HEK293 (cell line): ENCODE data around the gene FBXW5.

Experiments
- CTCF ChIA-PET: fragments of 350-600 bp; formaldehyde crosslinking; extraction: SDS; loops from one replicate; lab custom pipeline; 2021; ENCODE audit warnings: antibody characterized with exemption; lab: Yijun Ruan, JAX
- POLR2A ChIA-PET: fragments of 300-600 bp; formaldehyde crosslinking; extraction: SDS; loops from one replicate; lab custom pipeline; 2020; ENCODE audit warnings: antibody characterized with exemption, inconsistent platforms; lab: Yijun Ruan, JAX
- H3K27ac ChIP-seq: fragments of 200-500 bp; sonication (Bioruptor generic); 2 replicates; pipeline ENCODE4 v1.5.1; 2014; ENCODE audit warnings: low read depth, low read length, control low read depth, inconsistent platforms; ENCODE audit errors: extremely low read depth
- H3K36me3 ChIP-seq, 2 experiments: fragments of 200-500 bp in 1 of 2; sonication (Bioruptor generic) in 1 of 2; 1 replicate in 1 of 2; 2 replicates in 1 of 2; pipeline ENCODE4 v1.5.1; 2014 to 2017; ENCODE audit warnings: inconsistent platforms in 2 of 2, low read length in 2 of 2; ENCODE audit not compliant: control insufficient read depth in 2 of 2, insufficient read depth in 1 of 2
- H3K4me1 ChIP-seq: fragments of 200-500 bp; sonication (Bioruptor generic); 2 replicates; pipeline ENCODE4 v1.5.1; 2014; ENCODE audit warnings: mild to moderate bottlenecking, low read length, inconsistent platforms; ENCODE audit not compliant: control insufficient read depth, insufficient read depth
- H3K4me3 ChIP-seq: 2 replicates; pipeline ENCODE4 v1.5.1; 2011; ENCODE audit warnings: low read depth, mild to moderate bottlenecking, control low read depth, low read length, moderate library complexity
- H3K9me3 ChIP-seq: fragments of 200-500 bp; sonication (Bioruptor generic); 2 replicates; pipeline ENCODE4 v1.5.1; 2014; ENCODE audit warnings: low read depth, low read length, inconsistent platforms; ENCODE audit not compliant: control insufficient read depth, insufficient read depth
- BCL11B ChIP-seq: fragments of 450-650 bp; formaldehyde crosslinking; IDR thresholded peaks from 2 replicates; pipeline ENCODE4 v1.5.1; 2016; ENCODE audit warnings: low read depth, missing biosample characterization, missing genetic modification characterization
- EGR2 ChIP-seq: fragments of 450-650 bp; formaldehyde crosslinking; IDR thresholded peaks from 2 replicates; pipeline ENCODE4 v1.5.1; 2016; ENCODE audit warnings: low read depth, missing biosample characterization, missing genetic modification characterization
- GLIS1 ChIP-seq: fragments of 450-650 bp; formaldehyde crosslinking; IDR thresholded peaks from 2 replicates; pipeline ENCODE4 v1.5.1; 2016; ENCODE audit warnings: missing biosample characterization, missing genetic modification characterization
- KLF1 ChIP-seq: fragments of 450-650 bp; formaldehyde crosslinking; IDR thresholded peaks from 2 replicates; pipeline ENCODE4 v1.5.1; 2016; ENCODE audit warnings: missing biosample characterization, missing genetic modification characterization
- KLF16 ChIP-seq: fragments of 450-650 bp; formaldehyde crosslinking; IDR thresholded peaks from 2 replicates; pipeline ENCODE4 v1.5.1; 2017; ENCODE audit warnings: missing biosample characterization, missing genetic modification characterization
- KLF8 ChIP-seq: fragments of 450-650 bp; formaldehyde crosslinking; IDR thresholded peaks from 2 replicates; pipeline ENCODE4 v1.5.1; 2016; ENCODE audit warnings: missing biosample characterization, missing genetic modification characterization
- PRDM1 ChIP-seq: fragments of 450-650 bp; formaldehyde crosslinking; IDR thresholded peaks from 2 replicates; pipeline ENCODE4; 2016; ENCODE audit warnings: missing biosample characterization, missing genetic modification characterization
- SP7 ChIP-seq: fragments of 450-650 bp; formaldehyde crosslinking; IDR thresholded peaks from 2 replicates; pipeline ENCODE4 v1.5.1; 2016; ENCODE audit warnings: missing biosample characterization, missing genetic modification characterization
- ZBTB8A ChIP-seq: fragments of 450-650 bp; formaldehyde crosslinking; IDR thresholded peaks from 2 replicates; pipeline ENCODE4 v1.5.1; 2016; ENCODE audit warnings: missing biosample characterization, missing genetic modification characterization
- ZFHX2 ChIP-seq: fragments of 450-650 bp; formaldehyde crosslinking; conservative IDR thresholded peaks from 2 replicates; pipeline ENCODE4 v1.5.1; 2016; ENCODE audit warnings: missing biosample characterization, missing genetic modification characterization
- ZNF121 ChIP-seq: fragments of 450-650 bp; formaldehyde crosslinking; IDR thresholded peaks from 2 replicates; pipeline ENCODE4 v1.5.1; 2016; ENCODE audit warnings: missing biosample characterization, missing genetic modification characterization
- ZNF214 ChIP-seq: fragments of 450-650 bp; formaldehyde crosslinking; IDR thresholded peaks from 2 replicates; pipeline ENCODE4 v1.5.1; 2017; ENCODE audit warnings: missing biosample characterization, mild to moderate bottlenecking, missing genetic modification characterization, borderline replicate concordance
- ZNF335 ChIP-seq: fragments of 450-650 bp; formaldehyde crosslinking; conservative IDR thresholded peaks from 2 replicates; pipeline ENCODE4 v1.5.1; 2016; ENCODE audit warnings: missing biosample characterization, missing genetic modification characterization
- ZNF354C ChIP-seq: fragments of 450-650 bp; formaldehyde crosslinking; IDR thresholded peaks from 2 replicates; pipeline ENCODE4 v1.5.1; 2016; ENCODE audit warnings: missing biosample characterization, missing genetic modification characterization, low read depth, borderline replicate concordance
- ZNF416 ChIP-seq: fragments of 450-650 bp; formaldehyde crosslinking; IDR thresholded peaks from 2 replicates; pipeline ENCODE4 v1.5.1; 2016; ENCODE audit warnings: missing biosample characterization, missing genetic modification characterization
- ZNF433 ChIP-seq: fragments of 450-650 bp; formaldehyde crosslinking; IDR thresholded peaks from 2 replicates; pipeline ENCODE4 v1.5.1; 2016; ENCODE audit warnings: missing biosample characterization, missing genetic modification characterization, low read depth
- ZNF501 ChIP-seq: fragments of 450-650 bp; formaldehyde crosslinking; IDR thresholded peaks from 2 replicates; pipeline ENCODE4 v1.5.1; 2016; ENCODE audit warnings: missing biosample characterization, missing genetic modification characterization
- ZNF530 ChIP-seq: fragments of 450-650 bp; formaldehyde crosslinking; IDR thresholded peaks from 2 replicates; pipeline ENCODE4 v1.5.1; 2016; ENCODE audit warnings: low read depth, missing biosample characterization, missing genetic modification characterization
- ZNF571 ChIP-seq: fragments of 450-650 bp; formaldehyde crosslinking; IDR thresholded peaks from 2 replicates; pipeline ENCODE4 v1.5.0; 2017; ENCODE audit warnings: missing biosample characterization, missing genetic modification characterization
- ZNF670 ChIP-seq: fragments of 450-650 bp; formaldehyde crosslinking; IDR thresholded peaks from 2 replicates; pipeline ENCODE4 v1.5.1; 2016; ENCODE audit warnings: missing biosample characterization, missing genetic modification characterization, low read depth
- ZNF747 ChIP-seq: fragments of 450-650 bp; formaldehyde crosslinking; IDR thresholded peaks from 2 replicates; pipeline ENCODE4 v1.5.1; 2016; ENCODE audit warnings: missing biosample characterization, missing genetic modification characterization
- ZNF792 ChIP-seq: fragments of 450-650 bp; formaldehyde crosslinking; IDR thresholded peaks from 2 replicates; pipeline ENCODE4 v1.5.1; 2016; ENCODE audit warnings: missing biosample characterization, missing genetic modification characterization
- ZNF837 ChIP-seq: fragments of 450-650 bp; formaldehyde crosslinking; IDR thresholded peaks from 2 replicates; pipeline ENCODE4 v1.5.1; 2016; ENCODE audit warnings: missing biosample characterization, missing genetic modification characterization
- TF ChIP-seq, protein P1 (sequence below): fragments of 450-650 bp; formaldehyde crosslinking; IDR thresholded peaks from 2 replicates; pipeline ENCODE4 v1.5.1; 2016; ENCODE audit warnings: missing biosample characterization, missing genetic modification characterization
- TF ChIP-seq, protein P2 (sequence below): fragments of 450-650 bp; IDR thresholded peaks from 2 replicates; pipeline ENCODE4 v1.5.1; 2018; ENCODE audit warnings: missing biosample characterization, mild to moderate bottlenecking, missing genetic modification characterization
- TF ChIP-seq, protein P3 (sequence below): fragments of 450-650 bp; IDR thresholded peaks from 2 replicates; pipeline ENCODE4 v1.5.1; 2018; ENCODE audit warnings: missing biosample characterization, missing genetic modification characterization

Gene FBXW5

DNA sequence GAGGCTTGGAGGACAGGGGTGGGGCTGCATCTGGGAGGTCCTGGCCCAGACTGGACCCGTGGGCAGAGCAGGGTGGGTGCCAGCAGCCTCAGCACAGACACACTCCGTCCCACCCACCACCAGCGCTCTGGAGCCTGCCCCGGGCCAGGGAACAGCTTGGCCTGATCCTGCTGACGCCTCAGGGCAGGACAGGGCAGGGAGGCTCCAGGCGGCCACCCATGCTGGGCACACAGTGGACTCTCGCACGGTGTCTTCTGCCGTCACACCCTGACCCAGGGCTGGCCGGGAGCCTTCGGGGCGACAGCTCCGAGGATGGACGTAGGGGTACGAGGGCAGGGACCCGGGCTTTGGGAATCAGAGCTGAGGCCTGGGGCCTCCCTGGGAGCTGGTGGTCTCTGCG lies 24.6 kb upstream of the FBXW5 start:
- CTCF ChIA-PET, result interaction anchor here (1.5 kb wide), 1 partner anchor 66 kb away, joined by 3 read pairs; no protein-coding TSS in a partner anchor

DNA sequence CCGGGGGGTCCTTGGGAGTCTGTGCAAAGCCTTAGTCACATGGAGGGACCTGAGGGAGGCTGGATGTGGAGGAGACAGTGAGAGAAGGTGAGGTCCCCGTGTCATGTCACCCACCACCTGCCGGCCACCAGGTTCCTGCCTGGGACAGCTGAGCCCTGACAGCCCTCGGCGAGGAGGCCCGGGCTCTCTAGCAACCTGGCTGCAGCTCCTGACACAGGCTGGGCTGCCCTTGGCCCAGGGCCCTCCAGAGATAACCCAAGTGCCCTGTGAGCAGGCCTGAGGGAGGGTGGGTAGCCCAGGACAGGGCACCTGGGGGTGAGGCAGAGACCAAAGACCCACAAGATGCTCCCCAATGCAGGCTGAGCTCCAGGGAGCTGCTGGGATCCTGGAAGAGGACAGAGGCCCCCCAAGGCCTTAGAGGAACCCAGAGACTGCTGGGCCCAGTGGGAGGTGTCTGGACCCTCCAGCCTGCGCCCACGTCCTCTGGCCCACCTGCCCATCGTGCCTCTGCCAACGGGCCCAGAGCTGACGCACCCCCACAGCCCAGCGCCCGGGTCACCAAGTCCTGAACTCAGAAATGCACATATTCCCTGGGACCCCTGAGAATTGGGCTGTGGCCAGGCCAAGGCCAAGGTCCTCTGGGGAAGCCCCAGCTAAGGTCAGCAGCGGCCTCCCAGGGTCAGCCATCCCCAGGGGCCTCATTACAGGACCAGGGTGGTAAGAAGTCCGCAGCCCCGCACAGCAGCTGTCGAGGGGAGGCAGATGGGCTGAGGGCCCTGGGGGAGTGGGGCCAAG lies 24.0 kb upstream of the FBXW5 start:
- Histone ChIP-seq H3K27ac (no peak overlapping the region), H3K4me3 (no peak overlapping the region), H3K9me3 (no peaks in the 10 kb centered on the region), H3K4me1 (no peaks in the 10 kb centered on the region), H3K36me3 (no peaks in the 10 kb centered on the region)
- ChIA-PET POLR2A (interaction anchor here (1.0 kb wide), 1 partner anchor 20 kb away, joined by 3 read pairs; no protein-coding TSS in a partner anchor), CTCF (interaction anchor here (1.5 kb wide), 1 partner anchor 67 kb away, joined by 3 read pairs; no protein-coding TSS in a partner anchor)
- TF ChIP-seq KLF8 (tag by site-specific recombination) (no peak), ZBTB8A (tag by site-specific recombination) (0 out of 2 replicates have a peak, but pooled peaks have one; percentile 11), BCL11B (tag by site-specific recombination) (no peak), GLIS1 (peak; percentile 52), ZNF837 (tag by site-specific recombination) (no peak), ZNF335 (tag by site-specific recombination) (no peak)
- TF ChIP-seq, protein P1, sequence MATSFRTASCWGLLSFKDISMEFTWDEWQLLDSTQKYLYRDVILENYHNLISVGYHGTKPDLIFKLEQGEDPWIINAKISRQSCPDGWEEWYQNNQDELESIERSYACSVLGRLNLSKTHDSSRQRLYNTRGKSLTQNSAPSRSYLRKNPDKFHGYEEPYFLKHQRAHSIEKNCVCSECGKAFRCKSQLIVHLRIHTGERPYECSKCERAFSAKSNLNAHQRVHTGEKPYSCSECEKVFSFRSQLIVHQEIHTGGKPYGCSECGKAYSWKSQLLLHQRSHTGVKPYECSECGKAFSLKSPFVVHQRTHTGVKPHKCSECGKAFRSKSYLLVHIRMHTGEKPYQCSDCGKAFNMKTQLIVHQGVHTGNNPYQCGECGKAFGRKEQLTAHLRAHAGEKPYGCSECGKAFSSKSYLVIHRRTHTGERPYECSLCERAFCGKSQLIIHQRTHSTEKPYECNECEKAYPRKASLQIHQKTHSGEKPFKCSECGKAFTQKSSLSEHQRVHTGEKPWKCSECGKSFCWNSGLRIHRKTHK (tag by site-specific recombination), result no peak

More for the DNA sequence above, 24.6 kb upstream of the FBXW5 start:
- Histone ChIP-seq H3K4me3 (no peak overlapping the region), H3K36me3 (no peaks in the 10 kb centered on the region), H3K4me1 (no peaks in the 10 kb centered on the region), H3K27ac (no peak overlapping the region), H3K9me3 (no peaks in the 10 kb centered on the region)
- peak; percentile 39 for TF ChIP-seq ZFHX2 (tag by site-specific recombination)
- no peak for TF ChIP-seq ZNF501 (tag by site-specific recombination)
- TF ChIP-seq PRDM1 (tag by site-specific recombination), result no peak
- TF ChIP-seq EGR2, result peak; percentile 47
- POLR2A ChIA-PET, result interaction anchor here (1.0 kb wide), 1 partner anchor 21 kb away, joined by 3 read pairs; no protein-coding TSS in a partner anchor

DNA sequence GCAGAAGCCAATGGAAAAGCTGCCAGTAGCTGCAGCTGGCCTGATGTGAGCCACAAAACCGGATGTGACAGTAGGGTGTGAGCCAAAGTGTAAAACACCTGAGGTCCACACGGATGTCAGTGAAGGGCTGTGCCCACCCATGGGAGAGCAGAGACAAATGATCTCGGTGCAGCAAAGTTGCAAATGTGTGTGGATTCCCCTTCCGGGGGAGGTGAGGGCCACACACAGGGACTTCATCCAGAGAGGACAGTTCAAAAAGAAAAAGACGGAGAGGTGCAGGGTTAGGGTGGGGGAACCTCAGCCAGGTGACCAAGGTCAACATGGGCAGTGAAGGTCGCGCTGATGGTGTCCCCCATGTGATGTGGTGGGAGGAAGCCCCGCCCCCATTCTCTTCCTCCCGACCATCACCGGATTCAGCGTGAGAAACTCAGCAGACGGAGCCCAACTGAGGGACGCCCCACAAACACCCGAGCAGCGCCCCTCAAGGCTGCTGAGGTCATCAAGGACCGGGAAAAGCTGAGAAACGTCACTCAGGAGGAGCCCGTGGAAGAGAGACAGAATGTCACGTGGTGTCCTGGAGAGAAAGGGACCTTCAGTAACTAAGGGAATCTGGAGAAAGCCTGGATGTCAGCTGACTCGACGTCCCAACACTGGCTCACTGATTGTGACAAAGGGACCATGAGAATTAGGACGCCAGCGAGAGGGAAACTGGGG lies 21.4 kb upstream of the FBXW5 start:
- Histone ChIP-seq H3K27ac (no peak overlapping the region), H3K4me1 (no peaks in the 10 kb centered on the region), H3K4me3 (no peak overlapping the region), H3K36me3 (no peaks in the 10 kb centered on the region), H3K9me3 (no peaks in the 10 kb centered on the region)
- POLR2A ChIA-PET, result interaction anchor here (0.7 to 1.0 kb wide), 2 partner anchors 15 to 105 kb away, joined by 3 to 8 read pairs; no protein-coding TSS in a partner anchor
- CTCF ChIA-PET, result interaction anchor here (0.7 to 1.7 kb wide), 3 partner anchors 9 to 75 kb away, joined by 3 to 11 read pairs (median 5); no protein-coding TSS in a partner anchor
- TF ChIP-seq ZNF670 (tag by site-specific recombination), result no peak
- no peak for TF ChIP-seq ZNF433 (tag by site-specific recombination)
- TF ChIP-seq ZNF747 (tag by site-specific recombination), result no peak
- TF ChIP-seq ZNF354C (tag by site-specific recombination), result no peak
- no peak for TF ChIP-seq ZNF214 (tag by site-specific recombination)
- TF ChIP-seq, protein P2, sequence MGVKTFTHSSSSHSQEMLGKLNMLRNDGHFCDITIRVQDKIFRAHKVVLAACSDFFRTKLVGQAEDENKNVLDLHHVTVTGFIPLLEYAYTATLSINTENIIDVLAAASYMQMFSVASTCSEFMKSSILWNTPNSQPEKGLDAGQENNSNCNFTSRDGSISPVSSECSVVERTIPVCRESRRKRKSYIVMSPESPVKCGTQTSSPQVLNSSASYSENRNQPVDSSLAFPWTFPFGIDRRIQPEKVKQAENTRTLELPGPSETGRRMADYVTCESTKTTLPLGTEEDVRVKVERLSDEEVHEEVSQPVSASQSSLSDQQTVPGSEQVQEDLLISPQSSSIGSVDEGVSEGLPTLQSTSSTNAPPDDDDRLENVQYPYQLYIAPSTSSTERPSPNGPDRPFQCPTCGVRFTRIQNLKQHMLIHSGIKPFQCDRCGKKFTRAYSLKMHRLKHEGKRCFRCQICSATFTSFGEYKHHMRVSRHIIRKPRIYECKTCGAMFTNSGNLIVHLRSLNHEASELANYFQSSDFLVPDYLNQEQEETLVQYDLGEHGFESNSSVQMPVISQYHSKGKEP (tag by site-specific recombination), result no peak
- no peak for TF ChIP-seq ZNF416 (tag by site-specific recombination)
- TF ChIP-seq, protein P3, sequence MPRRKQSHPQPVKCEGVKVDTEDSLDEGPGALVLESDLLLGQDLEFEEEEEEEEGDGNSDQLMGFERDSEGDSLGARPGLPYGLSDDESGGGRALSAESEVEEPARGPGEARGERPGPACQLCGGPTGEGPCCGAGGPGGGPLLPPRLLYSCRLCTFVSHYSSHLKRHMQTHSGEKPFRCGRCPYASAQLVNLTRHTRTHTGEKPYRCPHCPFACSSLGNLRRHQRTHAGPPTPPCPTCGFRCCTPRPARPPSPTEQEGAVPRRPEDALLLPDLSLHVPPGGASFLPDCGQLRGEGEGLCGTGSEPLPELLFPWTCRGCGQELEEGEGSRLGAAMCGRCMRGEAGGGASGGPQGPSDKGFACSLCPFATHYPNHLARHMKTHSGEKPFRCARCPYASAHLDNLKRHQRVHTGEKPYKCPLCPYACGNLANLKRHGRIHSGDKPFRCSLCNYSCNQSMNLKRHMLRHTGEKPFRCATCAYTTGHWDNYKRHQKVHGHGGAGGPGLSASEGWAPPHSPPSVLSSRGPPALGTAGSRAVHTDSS (tag by site-specific recombination), result no peak
- TF ChIP-seq ZNF792 (tag by site-specific recombination), result no peak
- TF ChIP-seq ZNF571 (tag by site-specific recombination), result no peak
- 0 out of 2 replicates have a peak, but pooled peaks have one; percentile 20 for TF ChIP-seq SP7 (tag by site-specific recombination)
- peak; percentile 65; the same call in 1 of the 2 replicates for TF ChIP-seq PRDM1 (tag by site-specific recombination)
- no peak for TF ChIP-seq ZNF121 (tag by site-specific recombination)
- TF ChIP-seq ZNF530 (tag by site-specific recombination), result no peak
- peak; percentile 30; the same call in 1 of the 2 replicates for TF ChIP-seq KLF1 (tag by site-specific recombination)
- TF ChIP-seq KLF16 (tag by site-specific recombination), result no peak
